Measurements from ENCODE around the gene CD207. TPM values are rescaled to one million over a fixed set of nuclear protein-coding genes. Genes with fewer than 3 reads are reported as not detected.
"Not testable (repeated sequence)": the region's sequence is repeated elsewhere in the genome, so short reads cannot be mapped to it uniquely, and the experiment has no call there.

The CD207 gene
- total RNA-seq, 1 donor, result not detected

DNA sequence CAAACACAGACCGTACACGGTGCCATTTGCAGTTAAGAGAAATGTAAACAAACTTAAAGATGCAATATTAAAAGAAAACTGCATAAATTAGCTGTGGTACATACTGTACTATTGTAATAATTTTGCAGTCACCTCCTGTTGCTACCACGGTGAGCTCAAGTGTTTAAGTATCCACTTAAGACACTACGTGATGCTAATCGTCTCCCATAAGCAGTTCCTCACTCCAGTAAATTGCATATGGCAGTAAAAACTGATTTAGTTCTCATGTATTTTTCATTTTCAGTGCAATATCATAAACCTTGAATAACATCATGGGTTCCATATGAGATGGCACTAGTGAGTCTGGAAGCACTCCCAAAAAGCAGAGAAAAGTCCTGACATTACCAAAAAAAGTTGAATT is 29.6 kb downstream of the CD207 start:
- Histone ChIP-seq H3K4me3 (ENCODE audit: insufficient read depth, low read length) (no peak overlapping the region), H3K4me1 (ENCODE audit: insufficient read depth, low read length) (no peaks in the 10 kb centered on the region), H2AFZ (ENCODE audit: low read length) (no peak overlapping the region), H3K4me2 (ENCODE audit: insufficient read depth, low read length) (no peak overlapping the region), H4K20me1 (ENCODE audit: insufficient read depth, low read length) (no peaks in the 10 kb centered on the region), H3K9me3 (ENCODE audit: low read depth, low read length) (no peaks in the 10 kb centered on the region), H3K27ac (ENCODE audit: low read depth, low read length) (no peak overlapping the region), H3K27me3 (ENCODE audit: insufficient read depth, low read length) (peaks cover 3% of the 10 kb centered on the region), H3K36me3 (ENCODE audit: insufficient read depth, low read length) (no peaks in the 10 kb centered on the region), H3K79me2 (ENCODE audit: insufficient read depth, low read length) (no peaks in the 10 kb centered on the region)
- TF ChIP-seq, protein P1, sequence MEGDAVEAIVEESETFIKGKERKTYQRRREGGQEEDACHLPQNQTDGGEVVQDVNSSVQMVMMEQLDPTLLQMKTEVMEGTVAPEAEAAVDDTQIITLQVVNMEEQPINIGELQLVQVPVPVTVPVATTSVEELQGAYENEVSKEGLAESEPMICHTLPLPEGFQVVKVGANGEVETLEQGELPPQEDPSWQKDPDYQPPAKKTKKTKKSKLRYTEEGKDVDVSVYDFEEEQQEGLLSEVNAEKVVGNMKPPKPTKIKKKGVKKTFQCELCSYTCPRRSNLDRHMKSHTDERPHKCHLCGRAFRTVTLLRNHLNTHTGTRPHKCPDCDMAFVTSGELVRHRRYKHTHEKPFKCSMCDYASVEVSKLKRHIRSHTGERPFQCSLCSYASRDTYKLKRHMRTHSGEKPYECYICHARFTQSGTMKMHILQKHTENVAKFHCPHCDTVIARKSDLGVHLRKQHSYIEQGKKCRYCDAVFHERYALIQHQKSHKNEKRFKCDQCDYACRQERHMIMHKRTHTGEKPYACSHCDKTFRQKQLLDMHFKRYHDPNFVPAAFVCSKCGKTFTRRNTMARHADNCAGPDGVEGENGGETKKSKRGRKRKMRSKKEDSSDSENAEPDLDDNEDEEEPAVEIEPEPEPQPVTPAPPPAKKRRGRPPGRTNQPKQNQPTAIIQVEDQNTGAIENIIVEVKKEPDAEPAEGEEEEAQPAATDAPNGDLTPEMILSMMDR (IDR thresholded peaks at IDR 0.05; ENCODE audit: extremely low read depth, low read depth, low read length), result no peak
- DNase-seq (ENCODE audit: insufficient read length, low spot score, missing footprints), result no peak

DNA sequence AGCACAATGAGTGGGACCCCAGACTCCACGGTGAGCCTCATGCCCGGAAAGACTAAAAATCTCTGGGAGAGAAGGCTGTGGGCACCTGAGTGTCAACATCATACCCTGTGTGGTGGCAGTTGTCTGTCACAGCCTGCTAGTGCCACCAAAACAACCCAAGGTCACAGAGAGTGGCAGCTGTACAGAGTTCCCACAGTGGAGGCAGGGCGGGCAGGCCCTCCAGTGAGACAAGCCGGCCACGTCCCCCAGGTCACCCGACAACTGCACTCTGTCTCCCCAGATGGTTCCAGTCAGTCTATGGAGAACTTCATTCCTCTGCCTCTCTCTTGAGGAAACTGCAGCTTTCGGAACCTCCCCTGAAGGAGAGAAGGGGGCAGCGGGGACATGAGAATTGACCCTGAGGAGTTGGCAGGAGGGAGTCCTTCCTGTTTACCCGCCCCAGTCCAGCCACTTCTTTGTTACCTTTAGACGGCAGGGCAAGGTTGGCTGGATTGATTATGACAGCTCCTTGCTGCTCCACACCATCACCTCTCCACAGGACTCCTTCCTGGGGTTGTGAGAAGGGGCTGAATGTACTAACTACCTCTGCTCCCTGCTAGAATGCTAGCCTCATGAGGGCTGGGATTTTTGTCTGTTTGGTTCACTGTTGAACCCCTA is 33.9 kb downstream of the CD207 start:
- Histone ChIP-seq H3K36me3 (ENCODE audit: insufficient read depth, low read length) (no peaks in the 10 kb centered on the region), H3K4me1 (ENCODE audit: insufficient read depth, low read length) (no peaks in the 10 kb centered on the region), H3K27me3 (ENCODE audit: insufficient read depth, low read length) (peaks cover 3% of the 10 kb centered on the region), H3K4me2 (ENCODE audit: insufficient read depth, low read length) (no peak overlapping the region), H4K20me1 (ENCODE audit: insufficient read depth, low read length) (no peaks in the 10 kb centered on the region), H3K27ac (ENCODE audit: low read depth, low read length) (no peak overlapping the region), H3K79me2 (ENCODE audit: insufficient read depth, low read length) (no peaks in the 10 kb centered on the region), H3K4me3 (ENCODE audit: insufficient read depth, low read length) (no peak overlapping the region), H3K9me3 (ENCODE audit: low read depth, low read length) (no peaks in the 10 kb centered on the region), H2AFZ (ENCODE audit: low read length) (no peak overlapping the region)
- DNase-seq (ENCODE audit: insufficient read length, low spot score, missing footprints), result no peak
- TF ChIP-seq, protein P1 (IDR thresholded peaks at IDR 0.05; ENCODE audit: extremely low read depth, low read depth, low read length), result no peak

DNA sequence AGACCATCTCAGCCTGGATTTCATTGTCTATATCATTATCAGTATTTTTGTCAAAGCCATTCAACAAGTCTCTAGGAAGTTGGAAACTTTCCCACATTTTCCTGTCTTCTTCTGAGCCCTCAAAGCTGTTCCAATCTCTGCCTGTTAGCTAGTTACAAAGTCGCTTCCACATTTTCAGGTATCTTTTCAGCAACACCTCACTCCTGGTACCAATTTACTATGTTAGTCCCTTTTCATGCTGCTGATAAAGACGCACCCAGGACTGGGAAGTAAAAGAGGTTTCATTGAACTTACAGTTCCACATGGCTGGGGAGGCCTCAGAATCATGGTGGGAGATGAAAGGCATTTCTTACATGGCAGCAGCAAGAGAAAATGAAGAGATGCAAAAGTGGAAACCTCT is 35.9 kb downstream of the CD207 start:
- H3K4me2 ChIP-seq (ENCODE audit: insufficient read depth, low read length), result no peak overlapping the region
- H3K36me3 ChIP-seq (ENCODE audit: insufficient read depth, low read length), result no peaks in the 10 kb centered on the region
- no peaks in the 10 kb centered on the region for H3K4me1 ChIP-seq (ENCODE audit: insufficient read depth, low read length)
- no peaks in the 10 kb centered on the region for H3K9me3 ChIP-seq (ENCODE audit: low read depth, low read length)
- H2AFZ ChIP-seq (ENCODE audit: low read length), result no peak overlapping the region
- H3K4me3 ChIP-seq (ENCODE audit: insufficient read depth, low read length), result no peak overlapping the region
- H3K79me2 ChIP-seq (ENCODE audit: insufficient read depth, low read length), result no peaks in the 10 kb centered on the region
- no peak overlapping the region for H3K27ac ChIP-seq (ENCODE audit: low read depth, low read length)
- TF ChIP-seq, protein P1 (IDR thresholded peaks at IDR 0.05; ENCODE audit: extremely low read depth, low read depth, low read length), result no peak
- H3K27me3 ChIP-seq (ENCODE audit: insufficient read depth, low read length), result peaks cover 8% of the 10 kb centered on the region
- DNase-seq (ENCODE audit: insufficient read length, low spot score, missing footprints), result no peak
- H4K20me1 ChIP-seq (ENCODE audit: insufficient read depth, low read length), result no peaks in the 10 kb centered on the region

DNA sequence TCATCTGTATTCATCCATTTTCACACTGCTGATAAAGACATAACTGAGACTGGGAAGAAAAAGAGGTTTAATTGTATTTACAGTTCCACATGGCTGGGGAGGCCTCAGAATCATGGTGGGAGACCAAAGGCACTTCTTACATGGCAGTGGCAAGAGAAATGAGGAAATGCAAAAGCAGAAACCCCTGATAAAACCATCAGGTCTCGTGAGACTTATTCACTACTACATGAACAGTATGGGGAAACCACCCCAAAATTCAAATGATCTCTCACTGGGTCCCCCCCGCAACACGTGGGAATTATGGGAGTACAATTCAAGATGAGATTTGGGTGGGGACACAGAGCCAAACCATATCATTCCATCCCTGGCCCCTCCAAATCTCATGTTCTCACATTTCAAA is 37.6 kb downstream of the CD207 start:
- not testable (repeated sequence) for H3K4me1 ChIP-seq (ENCODE audit: insufficient read depth, low read length); H3K36me3 ChIP-seq (ENCODE audit: insufficient read depth, low read length); H3K4me2 ChIP-seq (ENCODE audit: insufficient read depth, low read length); H3K79me2 ChIP-seq (ENCODE audit: insufficient read depth, low read length); H4K20me1 ChIP-seq (ENCODE audit: insufficient read depth, low read length); H2AFZ ChIP-seq (ENCODE audit: low read length); H3K27ac ChIP-seq (ENCODE audit: low read depth, low read length); H3K9me3 ChIP-seq (ENCODE audit: low read depth, low read length); DNase-seq (ENCODE audit: insufficient read length, low spot score, missing footprints); H3K4me3 ChIP-seq (ENCODE audit: insufficient read depth, low read length)
- peaks cover 19% of the 10 kb centered on the region for H3K27me3 ChIP-seq (ENCODE audit: insufficient read depth, low read length)

Data from osteoblast (primary cell).